ENCODE data around the gene TBX10. TPM values are rescaled to one million over a fixed set of nuclear protein-coding genes. Genes with fewer than 3 reads are reported as not detected.

The TBX10 gene
- total RNA-seq, 1 experiment from 2014 or later: not detected

- DNase-seq (ENCODE audit: low spot score): no peak
- no TSS peak for BruUV-seq (replicated peaks)
- H3K27ac ChIP-seq (ENCODE audit: low read depth, low read length, poor library complexity, severe bottlenecking): no peak overlapping the region
- H3K4me1 ChIP-seq (ENCODE audit: insufficient read depth, low read length, poor library complexity, severe bottlenecking): no peaks in the 10 kb centered on the region
- intact Hi-C loops (cut with micrococcal nuclease; ENCODE audit: unreplicated experiment): no loop called here
- H3K36me3 ChIP-seq (ENCODE audit: insufficient read depth, low read length, poor library complexity, severe bottlenecking): no peaks in the 10 kb centered on the region
- ChIA-PET POLR2A (ENCODE audit: low non-redundant PET) (no interaction called here), CTCF (interaction anchor here (0.6 kb wide), 1 partner anchor 896 kb away, joined by 4 read pairs; no protein-coding TSS in a partner anchor)
- no peak overlapping the region for H3K4me3 ChIP-seq (ENCODE audit: low read depth, low read length, poor library complexity, severe bottlenecking)
- TF ChIP-seq CTCF (conservative IDR thresholded peaks at IDR 0.05; ENCODE audit: low read depth, low read length) (no peak), EZH2 (IDR thresholded peaks at IDR 0.05; ENCODE audit: borderline replicate concordance, low read depth, low read length, poor library complexity, severe bottlenecking) (no peak)
- H3K27me3 ChIP-seq (replicated peaks; ENCODE audit: insufficient read depth, low read depth, low read length, poor library complexity): no peaks in the 10 kb centered on the region
- no peaks in the 10 kb centered on the region for H3K9me3 ChIP-seq (ENCODE audit: low read depth, low read length, poor library complexity, severe bottlenecking)
These were observed 25.4 kb upstream of the TBX10 start for GRCh38 chr11:67664696-67665540.

- intact Hi-C loops (cut with micrococcal nuclease; ENCODE audit: unreplicated experiment): no loop called here
- CTCF ChIA-PET: interaction anchor here (0.6 kb wide), 1 partner anchor 897 kb away, joined by 4 read pairs; no protein-coding TSS in a partner anchor
These were observed 24.6 kb upstream of the TBX10 start for GRCh38 chr11:67664213-67664585.

GRCh38 chr11:67663532-67664212, 24.1 kb upstream of the TBX10 start:
- H3K36me3 ChIP-seq (ENCODE audit: insufficient read depth, low read length, poor library complexity, severe bottlenecking): no peaks in the 10 kb centered on the region
- DNase-seq (ENCODE audit: low spot score): no peak
- intact Hi-C loops (cut with micrococcal nuclease; ENCODE audit: unreplicated experiment): no loop called here
- no peak overlapping the region for H3K27ac ChIP-seq (ENCODE audit: low read depth, low read length, poor library complexity, severe bottlenecking)
- no peaks in the 10 kb centered on the region for H3K27me3 ChIP-seq (replicated peaks; ENCODE audit: insufficient read depth, low read depth, low read length, poor library complexity)
- H3K4me3 ChIP-seq (ENCODE audit: low read depth, low read length, poor library complexity, severe bottlenecking): no peak overlapping the region
- no peaks in the 10 kb centered on the region for H3K4me1 ChIP-seq (ENCODE audit: insufficient read depth, low read length, poor library complexity, severe bottlenecking)
- no TSS peak for BruUV-seq (replicated peaks)
- ChIA-PET POLR2A (ENCODE audit: low non-redundant PET) (no interaction called here), CTCF (no interaction called here)
- H3K9me3 ChIP-seq (ENCODE audit: low read depth, low read length, poor library complexity, severe bottlenecking): no peaks in the 10 kb centered on the region
- TF ChIP-seq EZH2 (IDR thresholded peaks at IDR 0.05; ENCODE audit: borderline replicate concordance, low read depth, low read length, poor library complexity, severe bottlenecking) (no peak), CTCF (conservative IDR thresholded peaks at IDR 0.05; ENCODE audit: low read depth, low read length) (no peak)

More at GRCh38 chr11:67664213-67664585, 24.6 kb upstream of the TBX10 start:
- Histone ChIP-seq H3K4me3 (ENCODE audit: low read depth, low read length, poor library complexity, severe bottlenecking) (no peak overlapping the region), H3K4me1 (ENCODE audit: insufficient read depth, low read length, poor library complexity, severe bottlenecking) (no peaks in the 10 kb centered on the region), H3K36me3 (ENCODE audit: insufficient read depth, low read length, poor library complexity, severe bottlenecking) (no peaks in the 10 kb centered on the region), H3K9me3 (ENCODE audit: low read depth, low read length, poor library complexity, severe bottlenecking) (no peaks in the 10 kb centered on the region), H3K27me3 (replicated peaks; ENCODE audit: insufficient read depth, low read depth, low read length, poor library complexity) (no peaks in the 10 kb centered on the region), H3K27ac (ENCODE audit: low read depth, low read length, poor library complexity, severe bottlenecking) (no peak overlapping the region)
- no TSS peak for BruUV-seq (replicated peaks)
- no peak for TF ChIP-seq CTCF (conservative IDR thresholded peaks at IDR 0.05; ENCODE audit: low read depth, low read length)
- TF ChIP-seq EZH2 (IDR thresholded peaks at IDR 0.05; ENCODE audit: borderline replicate concordance, low read depth, low read length, poor library complexity, severe bottlenecking): no peak
- POLR2A ChIA-PET (ENCODE audit: low non-redundant PET): no interaction called here
- no peak for DNase-seq (ENCODE audit: low spot score)

Measured in A673 (cell line).